SK-N-MC (cell line): ENCODE data around the gene FAAH2.

Experiments
- DNase-seq: peaks from one replicate; pipeline ENCODE4 v3.0.0-alpha.2; 2011; ENCODE audit warnings: low read depth, low spot score
- H3K27ac ChIP-seq: fragments of 200-600 bp; sonication (generic); 2 replicates; pipeline ENCODE4 v1.5.1; 2016; ENCODE audit warnings: mixed run types
- H3K36me3 ChIP-seq: fragments of 200-600 bp; sonication (generic); 2 replicates; pipeline ENCODE4 v1.6.1; 2017; ENCODE audit warnings: antibody characterized with exemption, low read length, mixed read lengths; ENCODE audit not compliant: insufficient read depth
- H3K4me3 ChIP-seq: fragments of 200-600 bp; sonication (generic); 2 replicates; pipeline ENCODE4 v1.5.1; 2016
- H3K9ac ChIP-seq: fragments of 200-600 bp; sonication (generic); 2 replicates; pipeline ENCODE4 v1.8.0; 2017; ENCODE audit warnings: mixed run types, mixed read lengths; ENCODE audit not compliant: insufficient read length
- H3K9me3 ChIP-seq: fragments of 200-600 bp; sonication (generic); 2 replicates; pipeline ENCODE4 v1.6.1; 2017; ENCODE audit warnings: low read depth, mild to moderate bottlenecking, antibody characterized with exemption, low read length, moderate library complexity, mixed read lengths
- EZH2 ChIP-seq: fragments of 200-600 bp; sonication (generic); IDR thresholded peaks from one replicate; pipeline ENCODE4 v1.6.1; 2017; ENCODE audit warnings: antibody characterized with exemption
- FOXP2 ChIP-seq: optimal IDR thresholded peaks from 2 replicates; pipeline ENCODE3; 2011; ENCODE audit warnings: mild to moderate bottlenecking, moderate library complexity; ENCODE audit not compliant: insufficient read depth; ENCODE audit errors: extremely low read length, control extremely low read depth
- POLR2AphosphoS5 ChIP-seq: IDR thresholded peaks from 2 replicates; pipeline ENCODE4 v1.6.1; 2012; ENCODE audit warnings: mild to moderate bottlenecking, low read depth, low read length, borderline replicate concordance

Gene FAAH2

GRCh38 chrX:57286507-57287251 is at the start of gene FAAH2:
FAAH2 (plus strand) TSS chrX:57286706; CDS start chrX:57286826, 120 bp downstream.
- DNase-seq, result no peak
- H3K9ac ChIP-seq, result no peak within 1 kb of the TSS

GRCh38 chrX:57241967-57242366 is 44.5 kb upstream of the FAAH2 start:
- H3K4me3 ChIP-seq, result no peak overlapping the region
- H3K36me3 ChIP-seq, result no peaks in the 10 kb centered on the region
- no peak for DNase-seq
- H3K9me3 ChIP-seq, result no peaks in the 10 kb centered on the region
- no peak overlapping the region for H3K9ac ChIP-seq
- H3K27ac ChIP-seq, result no peak overlapping the region
- TF ChIP-seq FOXP2 (no peak), POLR2AphosphoS5 (no peak), EZH2 (no peak)

More at GRCh38 chrX:57286507-57287251, at the start of gene FAAH2:
- H3K27ac ChIP-seq, result no peak within 1 kb of the TSS
- H3K4me3 ChIP-seq, result no peak within 1 kb of the TSS
- TF ChIP-seq FOXP2 (no peak), EZH2 (no peak), POLR2AphosphoS5 (no peak)
- H3K36me3 ChIP-seq, result no peaks in the 10 kb centered on the region
- no peaks in the 10 kb centered on the region for H3K9me3 ChIP-seq

GRCh38 chrX:57251965-57252364 is 34.5 kb upstream of the FAAH2 start:
- no peak for DNase-seq
- TF ChIP-seq FOXP2, result no peak
- no peak for TF ChIP-seq EZH2
- TF ChIP-seq POLR2AphosphoS5, result no peak
- Histone ChIP-seq H3K27ac (no peak overlapping the region), H3K9me3 (no peaks in the 10 kb centered on the region), H3K4me3 (no peak overlapping the region), H3K9ac (no peak overlapping the region), H3K36me3 (no peaks in the 10 kb centered on the region)

GRCh38 chrX:57265126-57265525 is 21.4 kb upstream of the FAAH2 start:
- Histone ChIP-seq H3K9ac (no peak overlapping the region), H3K27ac (no peak overlapping the region), H3K36me3 (no peaks in the 10 kb centered on the region), H3K9me3 (no peaks in the 10 kb centered on the region), H3K4me3 (no peak overlapping the region)
- no peak for DNase-seq
- TF ChIP-seq POLR2AphosphoS5 (no peak), FOXP2 (no peak), EZH2 (no peak)

GRCh38 chrX:57266275-57266674 is 20.2 kb upstream of the FAAH2 start:
- no peaks in the 10 kb centered on the region for H3K36me3 ChIP-seq
- TF ChIP-seq FOXP2 (no peak), EZH2 (no peak), POLR2AphosphoS5 (no peak)
- no peaks in the 10 kb centered on the region for H3K9me3 ChIP-seq
- no peak overlapping the region for H3K4me3 ChIP-seq
- DNase-seq, result no peak
- H3K27ac ChIP-seq, result no peak overlapping the region
- no peak overlapping the region for H3K9ac ChIP-seq

GRCh38 chrX:57266871-57267270 is 19.6 kb upstream of the FAAH2 start:
- DNase-seq, result no peak
- H3K36me3 ChIP-seq, result no peaks in the 10 kb centered on the region
- no peak overlapping the region for H3K27ac ChIP-seq
- no peaks in the 10 kb centered on the region for H3K9me3 ChIP-seq
- no peak overlapping the region for H3K9ac ChIP-seq
- no peak overlapping the region for H3K4me3 ChIP-seq
- TF ChIP-seq EZH2, result no peak
- no peak for TF ChIP-seq FOXP2

GRCh38 chrX:57267308-57267707 is 19.2 kb upstream of the FAAH2 start:
- Histone ChIP-seq H3K4me3 (no peak overlapping the region), H3K9me3 (no peaks in the 10 kb centered on the region), H3K9ac (no peak overlapping the region), H3K36me3 (no peaks in the 10 kb centered on the region), H3K27ac (no peak overlapping the region)
- no peak for DNase-seq
- TF ChIP-seq FOXP2 (no peak), EZH2 (no peak), POLR2AphosphoS5 (no peak)

GRCh38 chrX:57270980-57271379 is 15.5 kb upstream of the FAAH2 start:
- H3K36me3 ChIP-seq, result no peaks in the 10 kb centered on the region
- H3K4me3 ChIP-seq, result no peak overlapping the region
- H3K9me3 ChIP-seq, result no peaks in the 10 kb centered on the region
- H3K9ac ChIP-seq, result no peak overlapping the region
- no peak for TF ChIP-seq FOXP2
- no peak for TF ChIP-seq POLR2AphosphoS5
- no peak for TF ChIP-seq EZH2
- DNase-seq, result no peak
- no peak overlapping the region for H3K27ac ChIP-seq

- Histone ChIP-seq H3K36me3 (no peaks in the 10 kb centered on the region), H3K9me3 (no peaks in the 10 kb centered on the region), H3K9ac (no peak overlapping the region), H3K4me3 (no peak overlapping the region), H3K27ac (no peak overlapping the region)
- TF ChIP-seq FOXP2, result no peak
- TF ChIP-seq POLR2AphosphoS5, result no peak
- TF ChIP-seq EZH2, result no peak
- no peak for DNase-seq
Measured at GRCh38 chrX:57282568-57282967, 3.9 kb upstream of the FAAH2 start.
